Measurements from ENCODE around the gene MRPL12.
"Not testable (repeated sequence)": the region's sequence is repeated elsewhere in the genome, so short reads cannot be mapped to it uniquely, and the experiment has no call there.

MRPL12 gene

DNA sequence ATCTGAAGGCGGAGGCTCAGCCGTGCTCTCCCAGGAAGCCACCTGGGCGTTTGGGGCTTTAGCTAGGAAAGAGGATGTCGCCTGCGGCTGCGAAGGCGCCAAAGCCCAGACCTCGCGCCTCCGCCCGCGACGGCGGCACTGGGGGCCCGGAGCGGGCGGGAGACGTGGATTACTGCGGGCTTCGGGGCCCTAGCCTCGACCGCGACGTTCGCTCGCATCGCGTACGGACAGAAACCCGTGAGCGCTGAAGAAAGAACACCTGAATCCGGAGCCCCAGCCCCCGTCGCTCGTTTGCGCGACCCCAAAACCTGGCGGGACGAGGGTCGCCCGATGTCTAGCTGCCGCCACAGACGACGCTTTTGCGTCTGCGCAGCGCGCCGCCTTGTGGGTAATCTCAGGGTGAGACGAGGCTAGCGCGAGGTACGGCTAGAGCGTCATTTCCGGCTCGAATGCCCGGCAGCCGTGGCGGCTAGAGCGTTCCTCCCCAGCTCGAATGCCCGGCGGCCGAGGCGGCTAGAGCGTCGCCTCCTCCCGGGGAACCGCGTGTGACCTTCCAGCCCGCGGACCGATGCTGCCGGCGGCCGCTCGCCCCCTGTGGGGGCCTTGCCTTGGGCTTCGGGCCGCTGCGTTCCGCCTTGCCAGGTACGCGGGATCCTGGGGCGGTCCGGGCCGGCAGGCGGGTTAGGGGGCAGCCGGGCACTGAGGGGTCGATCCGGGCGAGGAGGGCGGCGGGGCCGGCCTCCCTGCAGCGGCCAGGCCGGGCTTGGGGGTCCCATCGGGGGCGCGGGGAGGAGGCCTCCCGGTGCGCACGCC, at the start of gene MRPL12:
MRPL12 (plus strand) TSS at position 434 of the 813 bp plus-strand sequence; CDS start at position 569, 135 bp downstream.
- peak; percentile 62 for DNase-seq

DNA sequence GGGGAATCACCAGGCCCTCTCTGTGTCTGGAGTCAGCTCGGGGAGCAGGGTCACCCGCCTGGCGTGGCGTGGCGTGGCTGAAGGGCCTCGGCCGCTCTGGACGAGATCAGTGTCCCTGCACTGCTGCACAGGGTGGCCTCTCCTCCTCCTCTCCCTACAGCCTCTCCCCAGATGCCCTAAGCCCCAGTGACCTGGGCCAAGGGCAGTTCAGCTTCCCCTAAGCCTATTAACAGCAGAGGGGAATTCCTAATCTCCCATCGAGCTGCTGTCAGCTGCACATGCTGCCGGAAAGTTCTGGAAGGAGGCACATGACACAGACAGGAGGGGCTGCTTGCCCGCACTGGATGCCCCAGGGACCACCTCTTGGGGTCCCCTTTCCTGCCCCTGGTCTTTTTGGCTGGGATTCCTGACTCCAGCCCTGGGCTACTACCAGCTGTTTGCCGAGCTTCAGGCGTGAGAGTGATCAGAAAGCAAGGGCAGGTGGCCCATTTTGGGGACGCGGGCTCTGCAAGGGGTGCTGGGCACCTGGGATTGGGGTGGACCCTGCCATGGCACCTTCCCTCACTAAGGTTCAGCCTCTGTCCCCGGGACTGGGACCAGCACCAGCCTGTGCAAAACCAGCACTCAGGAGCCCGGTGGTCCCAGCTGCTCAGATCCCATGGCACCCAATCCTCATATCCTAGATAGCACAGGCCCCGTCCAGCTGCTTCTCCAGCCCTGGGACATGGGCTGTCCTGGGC, 47.6 kb upstream of the MRPL12 start:
- no peak for DNase-seq

GRCh38 chr17:81656118-81656743, 46.9 kb upstream of the MRPL12 start, which contains the start of gene PDE6G:
PDE6G (minus strand) TSS chr17:81656542; CDS start chr17:81653305, 3,237 bp downstream.
- no peak for DNase-seq

DNA sequence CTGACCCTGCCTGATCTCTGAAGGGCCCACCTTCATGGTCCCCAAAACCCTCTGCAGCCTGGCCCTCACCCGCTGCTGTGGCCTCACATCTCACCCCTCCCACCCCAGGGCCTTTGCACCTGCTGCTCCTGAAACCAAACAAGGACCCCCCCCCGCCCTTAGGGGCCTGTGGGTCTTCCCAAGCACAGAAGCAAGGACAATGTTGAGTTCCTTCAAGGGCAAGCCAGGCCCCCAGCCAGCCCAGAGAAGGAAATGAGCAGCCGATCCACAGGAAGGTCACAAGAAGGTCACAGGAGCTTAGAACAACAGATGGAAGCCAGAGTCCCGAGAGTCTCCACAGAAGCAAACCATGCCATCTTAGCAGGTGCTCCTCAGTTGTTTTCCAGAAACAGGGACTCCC, 46.3 kb upstream of the MRPL12 start:
- no peak for DNase-seq

DNA sequence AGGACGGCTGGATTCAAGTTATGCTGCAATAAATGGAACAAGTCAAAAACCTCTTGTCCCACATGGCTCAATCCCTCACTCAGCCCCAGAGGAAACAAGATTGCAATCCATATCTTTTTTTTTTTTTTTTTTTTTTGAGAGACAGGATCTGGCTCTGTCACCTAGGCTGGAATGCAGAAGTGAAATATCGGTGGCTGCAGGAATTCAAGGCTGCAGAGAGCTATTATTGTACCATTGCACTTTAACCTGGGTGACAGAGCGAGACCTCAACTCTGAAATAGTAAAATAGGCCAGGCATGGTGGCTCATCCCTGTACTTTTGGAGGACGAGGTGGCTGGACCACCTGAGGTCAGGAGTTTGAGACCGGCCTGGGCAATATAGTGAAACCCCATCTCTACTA, 44.1 kb upstream of the MRPL12 start:
- DNase-seq, result no peak

DNA sequence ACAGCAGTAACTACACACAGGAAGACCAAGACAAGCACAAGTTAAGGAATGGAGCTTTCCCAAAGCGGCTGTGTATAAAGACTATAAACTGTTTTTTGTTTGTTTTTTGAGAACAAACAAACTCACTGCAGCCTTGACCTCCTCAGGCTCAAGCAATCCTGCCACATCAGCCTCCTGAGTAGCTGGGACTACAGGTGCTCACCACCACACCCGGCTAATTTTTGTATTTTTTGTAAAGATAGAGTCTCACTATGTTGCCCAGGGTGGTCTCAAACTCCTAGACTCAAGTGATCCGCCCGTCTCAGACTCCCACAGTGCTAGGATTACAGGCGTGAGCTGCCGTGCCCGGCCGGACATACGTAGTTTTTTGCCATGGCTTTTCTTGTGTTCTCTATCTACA, 42.7 kb upstream of the MRPL12 start:
- DNase-seq, result no peak

DNA sequence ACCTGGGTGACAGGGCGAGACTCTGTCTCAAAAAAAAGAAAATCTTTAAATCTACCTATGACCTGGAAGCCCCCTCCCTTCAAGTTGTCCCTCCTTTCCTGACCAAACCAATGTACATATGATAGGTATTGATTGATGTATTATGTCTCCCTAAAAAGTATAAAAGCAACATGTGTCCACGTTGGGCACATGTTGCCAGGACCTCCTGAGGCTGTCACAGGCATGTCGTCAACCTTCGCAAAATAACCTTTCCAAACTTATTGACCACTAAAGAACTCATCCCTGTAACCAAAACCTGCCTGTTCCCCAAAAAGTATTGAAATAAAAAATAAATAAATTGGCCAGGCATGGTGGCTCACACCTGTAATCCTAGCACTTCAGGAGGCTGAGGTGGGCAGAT, 41.2 kb upstream of the MRPL12 start:
- no peak for DNase-seq

DNA sequence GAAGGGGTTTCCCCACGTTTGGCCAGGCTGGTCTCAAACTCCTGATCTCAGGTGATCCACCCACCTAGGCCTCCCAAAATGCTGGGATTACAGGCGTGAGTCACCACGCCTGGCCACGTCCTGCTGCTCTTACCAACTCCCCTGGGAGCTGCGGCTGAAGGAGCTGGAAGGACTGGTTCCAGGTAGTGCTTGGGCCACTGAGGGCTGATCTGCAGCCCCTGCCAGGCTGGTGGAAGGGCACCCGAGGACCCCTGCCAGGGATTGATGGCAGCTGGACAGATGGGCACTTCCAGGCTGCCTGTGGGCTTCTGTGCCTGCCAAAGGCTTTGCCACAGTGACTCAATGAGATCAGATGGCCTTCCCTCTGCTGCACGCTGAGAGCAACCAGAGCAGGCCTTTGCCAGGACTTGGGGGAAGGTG, 39.1 kb upstream of the MRPL12 start:
- no peak for DNase-seq

- no peak for DNase-seq
Observed at GRCh38 chr17:81665205-81666091, 37.7 kb upstream of the MRPL12 start.

DNA sequence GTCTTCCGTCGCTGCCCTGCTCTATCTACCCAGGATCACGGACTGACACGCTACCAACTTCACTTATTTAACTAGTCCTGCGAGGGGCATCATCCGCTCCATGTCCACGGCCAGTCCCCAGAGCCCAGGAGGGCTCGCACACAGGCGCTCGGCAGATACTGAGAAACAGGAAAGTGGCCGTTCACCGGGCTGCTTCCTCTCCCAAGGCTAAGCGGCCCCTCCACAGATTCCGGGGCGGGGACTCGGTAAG, 37.1 kb upstream of the MRPL12 start:
- no peak for DNase-seq

DNA sequence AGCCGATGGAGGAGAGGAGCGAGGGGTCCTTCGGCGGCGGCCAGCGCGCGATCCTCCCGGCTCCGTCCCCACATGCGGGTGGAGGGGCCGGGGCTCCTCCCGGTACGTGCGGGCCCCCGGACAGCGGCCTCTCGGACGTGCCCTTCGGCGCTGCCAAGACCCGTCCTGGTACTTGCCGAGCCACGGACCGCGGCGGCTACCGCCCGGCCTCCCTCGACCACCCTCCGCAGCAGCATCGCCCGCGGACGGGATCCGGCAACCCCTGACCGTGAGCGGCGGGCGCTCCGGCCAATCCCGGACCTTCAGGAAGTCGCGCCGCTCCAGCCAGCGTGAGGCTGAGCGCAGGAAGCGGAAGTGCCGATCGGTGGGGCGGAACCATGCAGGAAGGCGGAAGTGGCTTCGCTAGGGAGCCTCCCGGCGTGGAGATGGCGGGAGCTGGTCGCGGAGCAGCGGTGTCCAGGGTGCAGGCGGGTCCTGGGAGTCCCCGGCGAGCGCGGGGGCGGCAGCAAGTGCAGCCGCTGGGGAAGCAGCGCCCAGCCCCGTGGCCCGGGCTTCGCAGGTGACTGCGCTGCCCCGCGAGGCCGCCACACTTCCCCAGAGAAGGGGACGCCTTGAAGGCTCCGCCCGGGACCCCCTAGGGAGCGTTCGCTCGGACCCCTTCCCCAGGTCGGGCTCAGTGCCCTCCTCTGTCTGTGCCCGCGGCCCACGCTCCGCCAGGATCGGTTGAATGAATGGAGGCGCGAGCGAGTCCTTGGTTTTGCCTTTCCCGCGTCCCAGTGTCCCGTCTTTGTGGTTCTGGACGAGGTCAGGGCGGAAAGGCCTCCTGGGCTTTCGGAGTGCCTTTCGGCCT, 36.6 kb upstream of the MRPL12 start, which contains the start of the genes CCDC137 and OXLD1:
CCDC137 (plus strand) TSS at position 396 of the 850 bp plus-strand sequence; CDS start at position 426, 30 bp downstream.
OXLD1 (minus strand) TSS at position 264 of the 850 bp plus-strand sequence; CDS start at position 236, 28 bp downstream.
- DNase-seq, result peak; percentile 87

DNA sequence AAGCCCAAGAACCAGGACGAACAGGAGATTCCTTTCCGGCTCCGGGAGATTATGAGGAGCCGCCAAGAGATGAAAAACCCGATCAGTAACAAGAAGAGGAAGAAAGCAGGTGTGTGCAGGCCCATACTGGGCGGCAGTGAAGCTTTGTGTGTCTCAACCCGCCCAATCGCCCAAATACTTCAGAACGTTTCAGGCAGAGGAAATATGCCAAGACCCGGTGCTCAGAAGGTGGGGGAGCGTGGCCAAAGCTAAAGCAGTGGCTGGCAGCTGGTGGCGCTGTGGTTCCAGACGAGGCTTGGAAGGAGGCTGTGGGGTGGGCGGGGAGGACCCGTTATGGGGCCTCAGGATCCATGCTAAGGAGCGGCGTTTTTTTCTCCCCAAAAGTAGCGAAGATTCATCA, 35.4 kb upstream of the MRPL12 start:
- DNase-seq, result no peak

DNA sequence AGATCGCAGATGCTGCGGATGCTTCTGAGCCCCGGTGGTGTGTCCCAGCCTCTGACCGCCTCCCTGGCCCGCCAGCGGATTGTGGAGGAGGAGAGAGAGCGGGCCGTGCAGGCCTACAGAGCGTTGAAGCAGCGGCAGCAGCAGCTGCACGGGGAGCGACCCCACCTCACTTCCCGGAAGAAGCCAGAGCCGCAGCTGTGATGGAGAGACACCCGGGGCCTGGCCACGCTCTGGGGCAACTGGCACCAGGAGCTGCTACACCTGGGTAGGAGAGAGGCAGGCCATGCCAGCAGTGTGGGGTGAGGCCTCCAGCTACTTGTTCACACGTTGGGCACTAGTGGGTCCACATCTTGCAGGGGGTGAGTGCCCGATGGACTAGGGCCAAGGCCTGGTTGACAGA, 30.7 kb upstream of the MRPL12 start:
- no peak for DNase-seq

- DNase-seq, result no peak
Observed at GRCh38 chr17:81672954-81673353, 30.2 kb upstream of the MRPL12 start.

DNA sequence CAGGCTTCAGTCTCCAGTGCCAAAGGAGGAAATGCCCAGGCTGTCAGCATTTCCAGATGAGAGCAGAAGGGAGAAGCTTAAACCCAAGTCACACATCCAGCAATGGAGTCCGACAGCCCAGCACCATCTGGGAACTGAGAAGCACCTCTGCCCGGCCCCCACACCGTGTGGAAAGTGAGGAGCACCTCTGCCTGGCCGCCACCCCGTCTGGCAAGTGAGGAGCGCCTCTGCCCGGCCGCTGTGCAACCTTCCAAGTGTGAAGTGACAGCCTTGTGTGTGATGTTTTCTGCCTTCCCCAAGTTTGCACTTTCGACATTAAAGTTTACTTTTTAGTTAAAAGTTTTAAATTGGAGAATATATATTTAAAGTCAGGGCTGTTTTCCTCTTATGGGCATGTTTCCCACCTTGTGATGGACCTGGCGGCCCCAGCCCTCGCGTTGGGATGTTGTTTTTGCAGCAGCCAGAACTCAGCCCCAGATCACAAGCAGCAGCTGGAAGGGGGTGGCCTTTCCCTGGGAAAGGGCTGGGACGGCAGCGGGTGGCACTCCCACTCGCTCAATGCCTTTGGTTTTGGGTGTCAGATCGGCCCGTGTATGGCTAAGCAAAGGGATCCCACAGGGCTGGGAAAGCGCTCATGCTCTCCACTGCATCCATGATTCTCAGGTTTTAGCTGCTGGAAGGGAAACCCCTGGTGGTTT, 29.5 kb upstream of the MRPL12 start:
- no peak for DNase-seq

DNA sequence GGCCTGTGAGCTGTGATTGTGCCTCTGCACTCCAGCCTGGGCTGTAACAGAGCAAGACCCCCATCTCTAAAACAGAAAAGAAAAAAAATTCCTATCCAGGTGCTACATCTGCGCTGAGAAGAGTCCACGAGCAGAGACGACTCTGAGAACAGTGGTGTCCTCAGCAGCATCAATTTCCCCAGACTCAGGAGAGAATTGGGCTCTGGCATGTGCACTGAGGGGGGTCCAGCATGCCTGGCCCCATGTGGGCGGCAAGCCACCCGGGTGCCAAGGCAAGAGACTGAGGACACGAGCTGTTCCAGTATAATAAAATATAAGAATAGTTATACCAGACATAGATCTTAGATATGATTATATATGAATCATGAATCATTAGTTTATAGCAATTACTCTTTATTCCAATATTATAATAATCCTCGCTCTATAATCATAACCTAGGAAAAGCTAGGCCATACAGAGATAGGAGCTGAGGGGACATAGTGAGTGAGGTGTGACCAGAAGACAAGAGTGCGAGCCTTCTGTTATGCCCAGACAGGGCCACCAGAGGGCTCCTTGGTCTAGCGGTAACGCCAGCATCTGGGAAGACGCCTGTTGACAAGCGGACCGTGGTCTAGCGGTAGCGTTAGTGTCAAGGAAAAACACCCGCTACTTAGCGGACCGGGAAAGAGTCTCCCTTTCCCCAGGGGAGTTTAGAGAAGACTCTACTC, 27.5 kb upstream of the MRPL12 start:
- DNase-seq, result not testable (repeated sequence)

DNA sequence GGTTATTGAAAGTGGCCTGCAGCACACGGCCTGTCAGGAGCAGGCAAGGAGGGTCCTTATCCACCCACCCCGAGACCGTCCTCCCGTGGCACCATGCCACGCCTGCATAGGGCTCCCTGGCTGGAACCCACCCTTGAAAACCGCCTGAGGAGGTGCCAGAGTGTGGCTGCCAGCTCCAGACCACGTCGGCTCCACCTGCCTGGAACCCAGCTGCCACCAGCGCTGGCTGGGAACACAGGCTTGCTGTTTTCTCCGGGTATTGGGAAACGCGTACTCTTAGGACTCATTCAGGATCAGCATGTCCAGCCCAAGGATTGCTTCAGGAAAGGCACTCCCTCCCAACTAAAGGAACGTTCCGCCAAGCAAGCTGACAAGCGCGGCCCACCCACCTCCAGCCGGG, 26.3 kb upstream of the MRPL12 start:
- no peak for DNase-seq

- no peak for DNase-seq
Observed at GRCh38 chr17:81680150-81680549, 23.0 kb upstream of the MRPL12 start.

- DNase-seq, result no peak
Observed at GRCh38 chr17:81681672-81682071, 21.5 kb upstream of the MRPL12 start.

- no peak for DNase-seq
Observed at GRCh38 chr17:81682565-81683207, 20.5 kb upstream of the MRPL12 start.
